SK-N-MC (cell line): ENCODE measurements around the gene RNF8.

Experiments
- EZH2 ChIP-seq: fragments of 200-600 bp; sonication (generic); IDR thresholded peaks from one replicate; pipeline ENCODE4 v1.6.1; 2017; ENCODE audit warnings: antibody characterized with exemption
- FOXP2 ChIP-seq: optimal IDR thresholded peaks from 2 replicates; pipeline ENCODE3; 2011; ENCODE audit warnings: mild to moderate bottlenecking, moderate library complexity; ENCODE audit not compliant: insufficient read depth; ENCODE audit errors: extremely low read length, control extremely low read depth
- POLR2AphosphoS5 ChIP-seq: IDR thresholded peaks from 2 replicates; pipeline ENCODE4 v1.6.1; 2012; ENCODE audit warnings: mild to moderate bottlenecking, low read depth, low read length, borderline replicate concordance

GRCh38 chr6:37331047-37331446 is 22.7 kb upstream of the RNF8 start:
- no peak for TF ChIP-seq POLR2AphosphoS5
- no peak for TF ChIP-seq EZH2
- TF ChIP-seq FOXP2 = no peak
